Lower lobe of right lung (tissue), 2 donors: ENCODE results near the gene AUTS2. TPM values are rescaled to one million over a fixed set of nuclear protein-coding genes. Genes with fewer than 3 reads are reported as not detected.

ENCODE experiments used
- ATAC-seq, 2 donors: fragments of 200-7000 bp; cut with Tn5 transposase; one replicate each; pipeline ENCODE4 v1.9.1; 2020 to 2022; ENCODE audit warnings: mild to moderate bottlenecking in 2 of 2, moderate library complexity in 2 of 2
- DNase-seq: peaks from one replicate; pipeline ENCODE4 v3.0.0-alpha.2; 2020
- H3K27ac ChIP-seq: fragments of 200-600 bp; one replicate; pipeline ENCODE4 v1.8.0; 2022
- H3K27me3 ChIP-seq: fragments of 200-600 bp; one replicate; pipeline ENCODE4 v1.8.0; 2022; ENCODE audit warnings: low read depth
- H3K36me3 ChIP-seq: fragments of 200-600 bp; one replicate; pipeline ENCODE4 v1.8.0; 2022; ENCODE audit warnings: mild to moderate bottlenecking
- H3K4me1 ChIP-seq: fragments of 200-600 bp; one replicate; pipeline ENCODE4 v1.8.0; 2022
- H3K4me3 ChIP-seq: fragments of 200-600 bp; one replicate; pipeline ENCODE4 v1.8.0; 2022; ENCODE audit warnings: mild to moderate bottlenecking
- H3K9me3 ChIP-seq: fragments of 200-600 bp; one replicate; pipeline ENCODE4 v1.8.0; 2022
- intact Hi-C: fragments of 100-400 bp; cut with DNase I; formaldehyde crosslinking; loops from one replicate; pipeline ENCODE4 v1.11.0; 2022
- total RNA-seq: library from RNA; stranded (reverse); fragmentation: NEBNext Ultra II Directional; extraction: Animal tissue kit (Norgen Biotek cat#: 25700); gene quantifications from one replicate; pipeline ENCODE4 v1.2.1, GENCODE V29; 2021
- TF ChIP-seq, protein P1 (sequence below): fragments of 200-600 bp; IDR thresholded peaks from one replicate; pipeline ENCODE4 v1.8.0; 2022; ENCODE audit warnings: antibody characterized with exemption, mild to moderate bottlenecking
- donor health status: DM: no; HTN: yes; CAD: no; lungs with severe emphysema.

The AUTS2 gene
- total RNA-seq, 1 donor from 2014 or later: 45.7 TPM

DNA sequence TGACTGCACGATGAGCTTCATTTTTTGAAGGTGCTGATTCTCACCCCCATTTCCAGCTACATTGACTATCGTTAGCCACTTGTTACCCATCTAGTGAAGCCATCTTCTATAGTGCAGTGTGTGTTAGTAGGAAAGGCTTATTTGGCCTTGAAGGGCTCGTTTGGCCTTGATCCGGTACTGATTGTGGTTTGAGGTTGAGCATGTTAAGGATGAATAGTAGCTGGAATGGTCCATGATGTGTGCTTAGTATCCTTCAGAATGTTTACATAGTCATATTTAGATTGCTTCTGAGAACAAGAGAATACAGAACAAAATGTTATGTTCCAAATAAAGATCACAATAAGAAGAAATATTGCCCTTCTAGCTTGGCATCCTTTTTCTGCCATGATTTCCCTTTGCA is 591.5 kb downstream of the AUTS2 start:
- DNase-seq (no peak), ATAC-seq (no peak)
- Histone ChIP-seq H3K4me3 (no peak overlapping the region), H3K27ac (no peak overlapping the region), H3K4me1 (no peaks in the 10 kb centered on the region), H3K27me3 (no peaks in the 10 kb centered on the region), H3K9me3 (peaks cover 4% of the 10 kb centered on the region), H3K36me3 (no peaks in the 10 kb centered on the region)
- TF ChIP-seq, protein P1, sequence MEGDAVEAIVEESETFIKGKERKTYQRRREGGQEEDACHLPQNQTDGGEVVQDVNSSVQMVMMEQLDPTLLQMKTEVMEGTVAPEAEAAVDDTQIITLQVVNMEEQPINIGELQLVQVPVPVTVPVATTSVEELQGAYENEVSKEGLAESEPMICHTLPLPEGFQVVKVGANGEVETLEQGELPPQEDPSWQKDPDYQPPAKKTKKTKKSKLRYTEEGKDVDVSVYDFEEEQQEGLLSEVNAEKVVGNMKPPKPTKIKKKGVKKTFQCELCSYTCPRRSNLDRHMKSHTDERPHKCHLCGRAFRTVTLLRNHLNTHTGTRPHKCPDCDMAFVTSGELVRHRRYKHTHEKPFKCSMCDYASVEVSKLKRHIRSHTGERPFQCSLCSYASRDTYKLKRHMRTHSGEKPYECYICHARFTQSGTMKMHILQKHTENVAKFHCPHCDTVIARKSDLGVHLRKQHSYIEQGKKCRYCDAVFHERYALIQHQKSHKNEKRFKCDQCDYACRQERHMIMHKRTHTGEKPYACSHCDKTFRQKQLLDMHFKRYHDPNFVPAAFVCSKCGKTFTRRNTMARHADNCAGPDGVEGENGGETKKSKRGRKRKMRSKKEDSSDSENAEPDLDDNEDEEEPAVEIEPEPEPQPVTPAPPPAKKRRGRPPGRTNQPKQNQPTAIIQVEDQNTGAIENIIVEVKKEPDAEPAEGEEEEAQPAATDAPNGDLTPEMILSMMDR: no peak
- intact Hi-C loops: no loop called here

DNA sequence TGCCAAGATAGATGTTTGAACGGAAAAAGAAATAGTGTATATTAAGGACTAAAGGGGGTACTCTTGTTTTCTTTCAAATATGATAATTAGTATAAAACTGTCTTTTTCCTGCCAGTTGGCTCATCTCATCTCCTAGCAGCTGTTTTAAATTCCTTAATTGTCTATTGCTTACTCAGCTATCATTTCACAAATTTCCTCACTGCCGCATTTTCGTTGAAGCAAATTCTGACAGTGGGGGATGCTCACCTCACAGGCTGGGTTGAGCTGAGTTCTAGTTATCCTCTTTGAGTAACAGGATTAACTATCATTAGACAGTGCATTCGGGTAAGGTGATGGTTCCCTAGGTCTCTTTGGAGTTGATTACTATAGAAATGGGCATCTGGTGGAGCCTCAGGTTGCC is 592.0 kb downstream of the AUTS2 start:
- TF ChIP-seq, protein P1: no peak
- no peaks in the 10 kb centered on the region for H3K4me1 ChIP-seq
- intact Hi-C loops: no loop called here
- no peak for DNase-seq
- H3K4me3 ChIP-seq: no peak overlapping the region
- H3K27me3 ChIP-seq: no peaks in the 10 kb centered on the region
- H3K9me3 ChIP-seq: peaks cover 4% of the 10 kb centered on the region
- no peak for ATAC-seq
- no peaks in the 10 kb centered on the region for H3K36me3 ChIP-seq
- no peak overlapping the region for H3K27ac ChIP-seq

DNA sequence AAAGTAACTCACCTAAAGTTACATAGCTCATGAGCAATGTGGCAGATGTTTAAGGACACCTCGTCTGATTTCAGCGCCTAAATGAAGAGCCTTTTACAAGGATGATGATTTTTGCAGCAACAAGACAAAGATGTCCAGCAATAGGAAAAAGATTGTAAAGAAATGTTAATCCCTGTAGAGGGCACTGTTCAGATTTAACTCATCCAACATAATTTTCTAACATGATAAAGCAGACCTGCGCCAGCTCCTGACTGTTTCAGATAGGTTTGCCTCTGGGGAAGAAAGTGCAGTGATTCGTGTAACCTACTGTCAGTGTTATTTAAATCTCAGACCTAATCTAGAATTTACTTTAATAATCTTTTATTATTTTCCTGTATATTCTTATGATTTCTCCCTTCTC is 595.2 kb downstream of the AUTS2 start:
- Histone ChIP-seq H3K36me3 (no peaks in the 10 kb centered on the region), H3K9me3 (peaks cover 4% of the 10 kb centered on the region), H3K4me3 (no peak overlapping the region), H3K27ac (no peak overlapping the region), H3K4me1 (no peaks in the 10 kb centered on the region), H3K27me3 (no peaks in the 10 kb centered on the region)
- TF ChIP-seq, protein P1: peak; percentile 27
- intact Hi-C loops: no loop called here
- ATAC-seq (no peak), DNase-seq (no peak)

DNA sequence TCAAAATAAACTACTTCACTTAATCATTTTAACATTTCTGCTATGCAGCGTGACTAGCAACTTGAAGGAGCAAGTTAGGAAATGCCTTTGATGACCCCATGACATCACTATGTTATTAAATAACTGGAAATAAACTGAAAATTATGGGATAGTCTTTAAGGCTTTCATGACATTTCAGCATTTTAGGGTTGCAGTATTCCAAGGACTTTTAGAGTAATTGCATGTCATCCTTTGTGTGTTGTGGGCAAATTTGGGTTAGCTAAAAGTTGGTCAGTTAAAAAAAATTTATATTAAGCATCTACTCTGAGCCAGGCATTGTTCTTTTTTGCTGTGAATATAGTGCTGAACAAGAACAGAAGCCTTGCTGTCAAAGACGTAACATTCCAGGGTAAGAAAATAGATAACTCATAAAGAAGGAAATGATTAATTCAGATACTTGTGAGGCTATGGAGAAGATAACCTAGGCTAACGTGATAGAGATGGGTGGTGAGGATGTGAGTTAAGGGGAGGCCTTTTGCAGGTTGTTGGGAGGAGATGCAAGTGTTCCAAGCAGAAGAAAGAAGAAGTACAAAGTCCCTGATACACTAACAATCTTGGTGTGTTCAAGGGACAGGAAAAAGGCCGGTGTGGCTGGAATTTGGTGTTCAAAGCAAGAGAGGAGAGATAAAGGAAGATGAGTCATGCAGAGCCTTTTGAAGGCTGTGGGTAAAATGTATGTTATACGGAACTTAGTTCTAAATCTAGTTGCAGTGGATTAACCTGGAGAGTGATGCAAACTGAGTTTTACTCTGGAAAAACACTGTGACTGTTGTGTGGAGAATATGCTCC is 610.2 kb downstream of the AUTS2 start:
- intact Hi-C loops: no loop called here
- DNase-seq (no peak), ATAC-seq (no peak)
- Histone ChIP-seq H3K4me1 (no peaks in the 10 kb centered on the region), H3K36me3 (no peaks in the 10 kb centered on the region), H3K27ac (no peak overlapping the region), H3K4me3 (no peak overlapping the region), H3K9me3 (no peaks in the 10 kb centered on the region), H3K27me3 (no peaks in the 10 kb centered on the region)
- TF ChIP-seq, protein P1: no peak

DNA sequence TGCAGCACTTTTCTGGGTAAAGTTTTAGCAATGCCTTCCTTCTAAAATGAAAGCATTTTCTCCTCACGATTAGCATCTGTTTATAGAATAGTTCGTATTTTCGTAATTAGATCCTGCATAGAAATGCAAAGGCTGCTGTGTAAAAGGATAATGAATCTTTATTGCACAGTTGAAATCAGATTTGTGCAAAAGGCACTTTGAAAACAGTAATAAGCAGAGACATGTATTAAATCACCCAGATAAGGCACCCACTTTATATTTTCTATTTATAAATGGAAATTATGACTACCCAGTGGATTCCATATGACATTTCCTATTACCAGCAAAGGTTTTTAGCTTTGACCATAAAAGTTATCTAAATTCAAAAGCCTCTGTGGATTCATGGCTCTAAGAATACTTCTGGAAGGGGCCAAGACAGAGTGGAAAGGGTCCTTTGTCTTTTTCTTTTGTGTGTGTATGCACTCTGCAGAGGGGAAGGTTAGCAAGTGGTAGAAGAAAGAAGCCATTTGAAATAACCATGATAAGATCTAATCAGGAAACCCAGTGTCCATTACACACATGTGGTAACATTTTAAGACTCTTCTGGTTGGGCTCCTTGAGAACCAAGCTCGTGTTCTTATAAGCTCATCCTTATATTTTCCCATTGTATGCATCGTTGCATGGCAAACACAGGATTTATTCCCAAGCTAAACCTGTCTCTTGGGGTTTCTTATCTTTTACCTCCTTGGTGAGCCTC is 612.1 kb downstream of the AUTS2 start:
- TF ChIP-seq, protein P1: no peak
- Histone ChIP-seq H3K27me3 (no peaks in the 10 kb centered on the region), H3K9me3 (no peaks in the 10 kb centered on the region), H3K4me3 (no peak overlapping the region), H3K36me3 (no peaks in the 10 kb centered on the region), H3K27ac (no peak overlapping the region), H3K4me1 (no peaks in the 10 kb centered on the region)
- ATAC-seq: no peak
- intact Hi-C loops: no loop called here
- no peak for DNase-seq
